Measurements from ENCODE around the gene TBC1D22A.

Gene TBC1D22A

DNA sequence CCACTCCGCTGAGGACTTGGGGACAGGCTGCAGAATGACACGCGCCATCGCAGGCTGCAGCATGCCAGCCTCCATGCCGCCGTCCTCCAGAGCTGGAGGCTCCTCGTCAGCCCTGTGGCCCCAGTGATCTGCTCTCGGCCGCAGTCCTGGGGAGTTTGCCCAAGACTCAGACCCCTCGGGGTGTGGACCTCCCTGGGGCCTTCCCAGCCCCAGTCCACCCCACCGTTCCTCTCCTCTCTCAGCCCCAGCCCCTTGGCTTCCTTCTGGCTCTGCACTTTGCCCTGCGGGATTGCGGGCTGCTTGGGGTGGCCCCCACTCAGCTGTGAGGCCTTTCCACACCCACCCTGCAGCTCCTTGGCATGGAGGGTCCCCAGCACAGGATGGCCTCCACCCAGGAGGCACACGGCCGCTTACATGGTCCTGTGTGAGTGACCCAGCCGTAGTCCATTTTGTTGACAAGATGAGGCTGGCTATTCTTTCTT lies 414.9 kb downstream of the TBC1D22A start:
- no peak for FAIRE-seq

DNA sequence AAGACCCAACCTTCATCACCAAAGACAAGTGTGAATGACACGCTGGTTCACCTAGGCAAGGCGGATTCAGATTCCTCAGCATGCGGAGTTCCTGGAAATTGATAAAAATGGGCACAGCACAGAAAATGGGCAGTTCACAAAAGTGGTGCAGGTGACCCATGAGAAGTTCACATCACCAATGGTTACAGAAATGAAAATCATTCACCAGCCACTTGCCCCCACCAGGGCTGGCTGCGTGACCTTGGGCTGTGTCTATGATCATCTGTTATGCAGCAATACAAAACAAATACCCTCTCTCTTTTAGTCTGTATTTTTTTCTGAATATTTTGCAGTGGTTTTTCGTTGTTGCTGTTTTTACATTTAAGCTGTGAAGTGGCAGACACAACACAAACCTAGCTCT lies 415.9 kb downstream of the TBC1D22A start:
- FAIRE-seq = no peak

DNA sequence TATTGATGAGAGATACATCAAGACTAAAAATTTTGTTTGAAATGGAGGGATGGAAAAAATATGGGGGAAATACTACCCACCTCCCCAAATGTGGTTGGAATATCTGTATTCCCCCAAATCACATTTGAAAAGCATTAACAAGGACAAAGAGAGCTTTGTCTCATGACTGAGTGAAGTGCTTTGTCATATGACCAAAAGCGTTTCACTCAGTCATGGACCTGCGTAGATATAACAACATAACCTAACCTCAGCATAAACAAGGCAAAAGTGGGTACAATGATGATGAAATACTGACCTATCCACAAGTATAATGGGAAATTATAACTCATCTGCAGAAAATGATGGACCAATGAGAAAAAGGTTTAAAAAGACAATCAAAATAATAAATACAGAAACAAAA lies 418.3 kb downstream of the TBC1D22A start:
- FAIRE-seq = no peak

DNA sequence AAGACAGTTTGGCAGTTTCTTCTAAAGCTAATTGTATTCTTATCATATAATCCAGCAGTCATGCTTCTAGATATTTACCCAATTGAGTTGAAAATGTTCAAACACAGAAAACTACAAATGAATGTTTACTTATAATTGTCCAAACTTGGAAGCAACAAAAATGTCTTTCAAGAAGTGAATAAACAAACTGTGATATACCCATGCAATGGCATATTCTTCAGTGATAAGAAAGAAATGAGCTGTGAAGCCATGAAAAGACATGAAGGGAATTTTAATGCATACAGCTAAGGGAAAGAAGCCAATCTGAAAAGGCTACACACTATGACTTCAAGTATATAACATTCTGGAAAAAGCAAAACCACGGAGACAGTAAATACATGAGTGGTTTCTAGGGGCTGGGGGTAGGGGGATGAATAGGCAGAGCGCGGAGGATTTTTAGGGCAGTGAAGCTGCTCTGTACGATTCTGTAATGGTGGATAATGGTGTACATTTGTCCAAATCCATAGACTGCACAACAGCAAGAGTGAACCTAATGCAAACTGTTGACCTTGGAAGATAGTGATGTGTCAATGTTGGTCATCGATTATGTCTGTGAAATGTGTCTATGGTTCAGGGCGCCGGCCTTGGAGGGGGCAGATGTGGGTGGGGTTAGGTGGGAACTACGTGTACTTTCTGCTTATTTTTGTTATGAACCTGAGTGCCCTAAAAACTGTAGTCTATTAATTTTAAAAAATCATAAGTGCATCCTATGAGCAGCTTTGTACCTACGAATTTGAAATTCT lies 424.9 kb downstream of the TBC1D22A start:
- no peak for FAIRE-seq

DNA sequence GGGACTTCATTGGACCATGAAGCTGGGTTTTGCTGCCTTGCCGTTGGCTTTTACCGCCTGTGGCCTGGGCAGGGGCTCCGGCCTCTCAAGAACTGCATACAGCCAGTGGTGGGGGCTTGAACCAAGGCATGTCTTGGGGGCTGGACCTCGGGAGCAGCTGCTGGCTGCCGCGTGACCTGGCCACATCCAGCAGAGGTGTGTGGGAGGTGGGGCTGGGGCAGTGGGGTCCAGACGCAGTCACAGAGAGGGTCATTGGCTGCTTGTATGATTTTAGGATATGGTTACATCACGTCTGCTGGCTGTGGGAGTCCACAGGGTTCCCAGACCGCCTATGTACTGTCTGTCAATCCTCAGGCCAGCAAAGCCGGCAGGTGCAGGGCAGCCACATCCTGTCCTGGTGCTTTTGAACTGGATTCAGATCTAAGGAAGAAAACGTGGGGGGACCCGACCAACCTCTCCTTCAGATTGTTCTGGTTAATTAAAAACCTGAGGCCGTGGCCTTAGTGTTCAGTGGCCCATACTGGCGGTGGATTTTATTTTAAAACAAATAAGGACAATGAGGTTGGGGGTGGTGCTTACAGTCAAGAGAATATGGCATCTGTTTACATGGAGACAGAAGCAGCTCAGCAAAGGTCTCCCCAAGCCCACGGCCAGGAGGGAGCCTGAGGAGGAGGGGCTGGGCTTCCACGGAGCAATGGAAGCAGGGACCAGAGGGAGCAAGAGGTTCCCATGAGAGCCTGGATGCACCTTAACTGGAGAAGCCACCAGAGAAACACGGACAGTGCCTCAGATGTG lies 426.0 kb downstream of the TBC1D22A start:
- FAIRE-seq = no peak

DNA sequence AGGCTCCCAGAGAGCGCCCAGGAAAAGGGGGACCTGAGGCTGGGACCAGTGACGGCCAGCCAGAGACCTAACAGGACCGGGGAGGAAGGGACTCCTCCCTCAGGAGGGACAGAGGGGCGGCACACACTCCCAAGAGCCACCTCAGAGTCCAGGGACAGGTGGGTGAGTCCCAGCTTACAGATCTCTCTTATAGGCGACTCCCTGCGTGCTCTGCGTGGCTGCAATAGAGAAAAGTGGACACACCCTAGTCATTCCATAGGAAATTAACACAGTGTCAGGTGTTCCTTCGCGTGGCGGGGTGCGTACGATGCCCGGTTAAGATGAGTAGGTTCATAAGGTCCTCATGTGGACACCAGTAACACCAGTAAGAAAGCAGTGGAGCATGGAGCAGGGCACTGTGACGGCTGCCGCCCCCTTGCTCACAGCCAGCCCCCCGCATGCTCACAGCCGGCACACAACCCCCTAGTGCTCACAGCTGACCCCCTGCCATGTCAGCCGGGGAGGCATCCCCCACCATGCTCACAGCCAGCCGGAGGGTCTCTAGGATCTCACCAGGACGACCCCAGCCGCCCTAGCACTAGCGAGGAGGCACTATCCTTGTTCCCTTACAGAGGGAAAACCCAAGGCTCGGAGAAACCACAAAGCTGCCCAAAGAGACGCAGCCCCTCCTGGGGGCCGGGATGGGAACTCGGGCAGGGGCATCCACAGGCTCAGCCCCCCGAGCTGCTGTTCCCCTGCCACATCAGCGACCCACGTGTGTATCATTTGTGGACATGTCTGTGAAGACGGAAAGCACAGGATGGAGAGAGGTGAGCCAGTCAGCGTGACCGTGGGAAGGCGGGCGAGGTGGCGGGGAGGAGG lies 426.8 kb downstream of the TBC1D22A start:
- no peak for FAIRE-seq

DNA sequence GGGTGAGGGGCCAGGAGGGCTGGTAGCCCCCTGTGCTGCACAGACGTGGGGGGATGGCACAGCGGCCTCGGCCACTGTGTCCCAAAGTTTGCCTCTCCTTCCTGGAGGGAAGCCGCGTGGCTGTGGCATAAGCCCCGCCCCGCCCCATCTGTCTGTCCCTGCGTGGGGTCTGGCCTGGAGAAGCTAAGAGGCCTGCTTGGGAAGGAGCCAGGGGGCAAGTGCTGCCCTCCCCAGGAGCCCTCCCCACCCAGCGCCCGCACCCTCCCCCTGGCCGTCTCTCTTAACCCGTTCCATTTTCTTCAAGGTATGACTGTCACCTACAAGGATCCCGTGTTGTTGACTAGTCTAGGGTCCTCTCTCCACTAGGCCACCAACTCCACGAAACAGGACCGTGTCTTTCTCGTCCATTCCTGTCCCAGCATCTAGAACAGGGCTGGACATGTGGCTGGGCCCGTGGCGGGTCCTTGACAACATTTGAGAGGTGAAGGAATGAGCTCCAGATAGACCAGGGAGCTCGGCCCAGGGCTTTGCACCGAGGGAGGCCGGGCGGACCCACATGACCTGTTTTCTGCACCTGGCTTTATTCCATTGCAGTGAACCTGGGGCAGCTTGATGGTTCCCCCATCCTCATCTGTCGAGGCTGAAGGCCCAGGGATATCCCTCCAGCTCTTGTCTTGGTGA lies 428.0 kb downstream of the TBC1D22A start:
- FAIRE-seq = no peak

DNA sequence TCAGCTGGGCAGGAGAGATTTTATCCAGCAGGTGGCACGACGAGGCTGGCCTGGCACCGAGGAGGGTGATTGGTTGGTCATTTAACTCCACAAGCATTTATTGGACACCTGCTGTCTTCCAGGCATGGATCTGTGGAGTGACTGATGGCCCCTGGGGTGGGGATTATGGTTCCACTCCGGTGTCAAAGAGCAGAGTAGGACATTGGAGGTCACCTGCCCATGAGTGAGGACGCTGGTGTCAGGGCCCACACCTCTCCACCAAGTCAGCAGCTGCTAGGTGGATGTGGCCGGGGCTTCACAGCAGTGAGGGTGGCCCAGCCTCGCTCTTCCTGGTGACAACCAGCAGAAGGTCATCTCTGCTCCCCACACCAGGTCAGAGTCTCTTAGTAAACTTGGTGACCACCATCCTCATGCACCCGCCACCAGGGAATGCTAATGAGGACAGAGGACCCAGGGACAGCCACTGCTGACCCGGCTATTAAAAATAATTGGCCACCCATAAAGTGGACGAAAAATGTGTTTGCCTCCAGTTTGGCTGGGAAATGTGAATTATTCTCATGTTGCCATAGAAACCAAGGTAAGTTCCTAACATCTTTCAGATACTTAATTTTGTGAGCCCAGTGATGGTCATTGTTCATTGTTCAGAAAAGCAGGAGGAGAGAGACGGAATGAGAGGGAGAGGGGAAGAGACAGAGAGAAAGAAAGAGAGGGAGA lies 428.7 kb downstream of the TBC1D22A start:
- FAIRE-seq = no peak

DNA sequence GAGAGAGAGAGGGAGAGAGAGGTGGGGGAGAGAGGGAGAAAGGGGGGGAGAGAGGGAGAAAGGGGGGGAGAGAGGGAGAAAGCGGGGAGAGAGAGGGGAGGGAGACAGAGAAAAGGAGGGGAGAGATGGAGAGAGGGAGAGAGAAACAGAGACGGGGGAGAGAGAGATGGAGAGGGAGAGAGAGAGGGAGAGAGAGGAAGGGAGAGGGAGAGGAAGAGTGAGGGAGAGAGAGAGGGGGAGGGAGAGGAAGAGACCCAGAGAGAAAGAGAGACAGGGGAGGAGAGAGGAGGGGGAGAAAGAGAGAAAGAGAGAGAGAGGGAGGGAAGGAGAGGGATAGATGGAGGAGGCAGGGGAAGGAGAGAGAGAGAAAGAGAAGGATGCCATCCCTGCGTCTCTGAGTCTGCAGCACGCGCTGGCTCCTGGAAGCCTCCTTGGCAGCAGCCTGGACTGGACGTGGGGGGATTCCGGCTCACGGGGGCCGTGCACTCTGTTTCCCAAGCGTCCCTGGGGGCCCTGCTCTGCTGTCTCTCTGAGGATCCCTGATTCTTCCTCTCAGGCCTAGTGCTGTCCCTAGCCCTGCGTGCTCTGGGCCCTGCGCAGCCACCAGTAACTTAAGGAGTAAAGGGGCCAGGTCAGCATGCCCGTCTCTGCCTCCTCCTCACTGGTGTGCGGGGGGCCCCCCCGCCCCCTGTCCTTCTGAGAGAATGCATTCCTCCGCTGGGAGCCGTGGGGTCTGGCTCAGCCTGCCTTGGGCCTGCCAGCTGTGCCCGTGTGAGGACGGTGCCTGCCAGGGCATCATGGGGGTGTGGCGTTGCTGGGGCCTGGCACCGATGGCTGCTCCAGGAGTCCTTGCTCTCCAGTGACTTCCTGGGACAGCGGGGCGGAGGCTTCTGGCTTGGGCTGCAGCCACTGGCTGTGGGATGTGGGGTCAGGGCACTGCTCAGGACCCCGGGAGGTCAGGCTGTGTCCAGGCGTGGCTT lies 429.5 kb downstream of the TBC1D22A start:
- no peak for FAIRE-seq

DNA sequence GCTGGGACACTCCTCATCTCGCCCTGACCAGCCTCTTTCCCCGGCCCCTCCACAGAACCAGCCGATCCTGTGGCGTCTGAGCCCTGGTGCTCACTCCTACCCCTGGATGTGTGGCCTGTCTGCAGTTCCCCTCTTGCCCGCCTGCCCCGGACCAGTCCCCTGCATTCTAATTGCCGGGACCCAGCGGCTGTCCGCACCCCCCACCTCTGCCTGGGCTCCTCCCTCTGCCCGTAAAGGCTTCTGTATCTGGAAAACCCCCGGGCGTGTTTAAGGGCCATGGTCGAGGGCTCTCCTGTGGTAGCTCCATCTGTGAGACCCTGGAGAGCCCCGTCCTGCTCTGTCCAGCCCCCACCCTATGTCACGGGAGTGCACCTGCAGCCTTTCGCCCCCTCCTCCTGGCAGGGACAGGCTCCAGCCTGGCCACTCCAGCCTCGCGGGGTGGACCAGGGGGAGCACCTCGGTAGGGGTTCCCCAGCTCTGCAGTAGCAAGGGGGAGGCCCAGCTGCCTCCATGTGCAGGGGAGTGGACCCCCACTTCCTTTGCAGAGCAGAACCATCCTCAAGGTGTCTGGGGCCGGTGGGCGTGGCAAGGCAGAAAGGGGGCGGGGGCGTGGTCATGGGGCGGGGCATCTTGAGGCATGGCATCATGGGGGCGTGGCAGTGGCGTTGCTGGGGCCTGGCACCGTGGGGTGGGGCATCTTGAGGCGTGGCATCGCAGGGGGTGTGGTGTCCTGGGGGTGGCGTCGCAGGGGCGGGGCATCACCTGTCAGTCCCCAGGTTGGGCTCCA lies 430.4 kb downstream of the TBC1D22A start:
- FAIRE-seq = no peak

DNA sequence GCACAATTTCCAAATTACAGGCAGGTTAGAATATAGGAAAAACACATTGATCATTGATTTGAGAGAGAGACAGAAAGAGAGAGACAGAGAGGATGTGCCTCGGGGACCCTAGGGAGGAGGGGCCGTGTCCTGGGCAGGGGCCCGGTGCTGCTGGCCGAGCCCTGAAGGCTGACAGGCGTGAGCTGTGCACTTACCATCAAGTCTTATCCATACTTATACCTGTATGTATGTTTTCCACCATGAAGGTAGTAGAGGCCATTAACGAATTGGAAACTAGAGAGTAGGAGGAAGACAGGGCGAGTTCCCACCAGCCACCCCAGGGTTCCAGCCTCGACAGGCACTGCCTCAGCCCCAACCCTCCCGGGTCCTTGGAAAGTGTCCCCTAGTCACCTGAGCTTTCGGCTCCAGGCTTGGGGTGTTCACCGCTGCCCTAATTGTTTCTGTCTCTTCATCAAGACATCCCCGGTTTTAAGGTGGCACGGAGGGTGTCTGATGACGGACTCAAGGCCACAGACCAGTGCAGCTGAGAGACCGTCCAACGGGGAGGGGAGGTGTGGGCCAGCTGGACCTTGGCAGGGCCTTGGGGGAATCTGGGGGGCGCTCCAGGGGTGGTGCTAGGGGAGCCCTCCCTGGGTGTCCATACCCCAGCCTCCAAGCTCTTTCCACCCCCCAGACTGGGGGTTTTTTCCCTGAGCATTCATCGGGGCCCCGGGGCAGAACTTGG lies 431.3 kb downstream of the TBC1D22A start:
- no peak for FAIRE-seq

DNA sequence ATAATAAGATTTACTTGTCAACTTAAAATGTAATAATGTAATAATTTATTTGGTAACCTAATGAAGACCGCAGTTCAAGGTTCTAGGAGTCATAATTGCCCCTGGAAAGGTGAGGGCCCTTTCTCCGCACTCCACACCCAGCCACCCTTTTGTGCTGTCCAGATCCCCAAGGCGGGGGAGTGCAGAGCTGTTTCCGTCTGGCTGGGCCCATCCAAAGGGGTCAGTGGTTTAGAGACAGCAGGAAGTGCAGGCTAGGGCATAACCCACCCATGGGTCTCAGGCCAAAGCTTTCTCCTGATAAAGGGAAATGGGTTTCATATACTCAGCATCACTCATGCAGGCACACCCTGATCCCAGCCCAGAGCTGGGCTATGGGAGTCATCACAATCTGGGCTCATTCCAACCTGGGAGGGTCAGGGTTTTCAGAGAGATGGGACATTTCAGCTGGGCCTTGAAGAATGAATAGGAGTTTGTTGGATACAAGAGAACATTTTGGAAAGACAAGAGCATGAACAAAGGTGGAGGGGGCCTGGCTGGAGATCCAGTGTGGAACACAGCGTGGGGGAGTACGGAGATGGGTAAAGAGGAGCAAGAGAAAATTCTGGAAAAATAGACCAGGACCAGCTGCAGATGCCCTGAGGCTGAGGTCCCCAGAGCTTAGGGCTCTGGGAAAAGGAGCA lies 432.2 kb downstream of the TBC1D22A start:
- no peak for FAIRE-seq

DNA sequence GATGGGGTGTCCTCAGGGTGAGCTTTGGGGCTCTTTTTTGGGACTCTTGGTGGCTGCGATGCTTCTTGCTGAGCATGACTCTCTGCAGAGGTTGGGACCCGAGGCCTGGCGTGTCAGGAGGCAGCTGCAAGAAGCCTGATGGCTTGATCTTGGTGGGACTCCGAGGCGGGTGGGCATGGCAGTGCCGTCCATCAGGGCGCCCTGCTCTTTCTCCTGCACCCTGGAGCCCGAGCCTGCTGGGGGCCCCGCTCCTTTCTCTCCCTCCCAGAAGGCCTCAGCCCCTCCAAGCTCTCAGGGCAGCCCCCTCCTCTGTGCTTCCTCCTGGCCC lies 432.7 kb downstream of the TBC1D22A start:
- FAIRE-seq = no peak

DNA sequence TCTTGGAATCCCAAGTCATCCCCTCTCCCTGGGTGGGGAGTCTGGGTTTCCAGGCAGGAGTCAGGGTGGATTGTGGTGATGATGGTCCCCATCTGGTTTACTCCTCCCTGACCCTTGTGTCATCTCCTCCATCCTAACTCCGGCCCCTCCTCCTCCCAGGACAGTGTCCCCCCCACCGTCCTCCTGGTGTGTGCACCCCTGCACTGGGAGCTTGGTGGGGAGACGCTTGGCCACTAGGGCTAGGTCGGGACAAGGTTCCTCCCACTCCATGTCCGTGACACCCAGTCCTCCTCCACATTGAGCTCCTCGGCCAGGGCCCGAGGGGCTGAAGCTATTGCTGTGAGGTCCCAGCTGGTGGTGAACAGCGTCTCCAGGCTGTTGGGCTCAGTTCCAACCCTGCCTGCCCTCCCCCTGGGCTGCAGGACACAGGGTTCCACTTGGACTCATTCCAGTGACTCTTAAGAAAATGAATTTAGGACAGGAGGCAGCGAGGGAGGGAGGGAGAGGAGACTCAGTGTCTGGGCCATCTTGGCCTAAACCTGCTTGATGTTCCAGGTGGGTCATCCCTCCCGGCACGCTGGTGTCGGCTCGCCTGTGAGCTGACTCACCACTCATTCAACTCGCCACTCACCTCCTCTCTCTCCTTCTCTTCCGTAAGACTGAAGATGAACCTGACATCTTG lies 433.2 kb downstream of the TBC1D22A start:
- FAIRE-seq = no peak

DNA sequence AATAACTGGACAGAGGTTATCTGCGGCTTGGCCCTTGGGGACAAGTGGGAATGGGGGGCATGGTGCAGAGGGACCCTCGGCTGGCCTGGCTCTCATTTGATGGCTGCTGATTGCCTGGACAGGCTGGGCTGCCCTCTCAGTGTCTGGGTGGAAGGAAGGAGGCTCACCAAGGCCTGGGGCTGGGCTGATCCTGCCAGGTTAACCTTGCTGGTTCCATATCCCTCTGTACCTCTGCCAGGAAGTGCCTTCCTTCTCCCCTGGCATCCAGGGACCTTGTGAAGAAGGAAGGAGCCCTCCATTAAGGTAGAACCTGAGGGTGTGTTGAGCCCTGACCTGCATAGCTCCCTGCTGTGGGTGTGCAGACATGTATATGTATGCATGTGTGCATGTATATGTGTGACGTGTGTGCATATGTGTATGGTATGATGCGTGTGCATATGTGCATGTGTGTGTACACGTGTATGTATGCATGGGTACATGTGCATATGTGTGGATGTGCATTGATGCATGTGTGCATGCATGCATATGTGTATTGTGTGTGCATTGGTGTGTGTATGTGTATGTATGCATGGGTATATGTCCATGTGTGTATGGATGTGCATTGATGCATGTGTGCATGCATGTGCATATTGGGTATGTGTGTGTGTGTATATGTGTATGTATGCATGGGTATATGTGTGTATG lies 433.9 kb downstream of the TBC1D22A start:
- no peak for FAIRE-seq

DNA sequence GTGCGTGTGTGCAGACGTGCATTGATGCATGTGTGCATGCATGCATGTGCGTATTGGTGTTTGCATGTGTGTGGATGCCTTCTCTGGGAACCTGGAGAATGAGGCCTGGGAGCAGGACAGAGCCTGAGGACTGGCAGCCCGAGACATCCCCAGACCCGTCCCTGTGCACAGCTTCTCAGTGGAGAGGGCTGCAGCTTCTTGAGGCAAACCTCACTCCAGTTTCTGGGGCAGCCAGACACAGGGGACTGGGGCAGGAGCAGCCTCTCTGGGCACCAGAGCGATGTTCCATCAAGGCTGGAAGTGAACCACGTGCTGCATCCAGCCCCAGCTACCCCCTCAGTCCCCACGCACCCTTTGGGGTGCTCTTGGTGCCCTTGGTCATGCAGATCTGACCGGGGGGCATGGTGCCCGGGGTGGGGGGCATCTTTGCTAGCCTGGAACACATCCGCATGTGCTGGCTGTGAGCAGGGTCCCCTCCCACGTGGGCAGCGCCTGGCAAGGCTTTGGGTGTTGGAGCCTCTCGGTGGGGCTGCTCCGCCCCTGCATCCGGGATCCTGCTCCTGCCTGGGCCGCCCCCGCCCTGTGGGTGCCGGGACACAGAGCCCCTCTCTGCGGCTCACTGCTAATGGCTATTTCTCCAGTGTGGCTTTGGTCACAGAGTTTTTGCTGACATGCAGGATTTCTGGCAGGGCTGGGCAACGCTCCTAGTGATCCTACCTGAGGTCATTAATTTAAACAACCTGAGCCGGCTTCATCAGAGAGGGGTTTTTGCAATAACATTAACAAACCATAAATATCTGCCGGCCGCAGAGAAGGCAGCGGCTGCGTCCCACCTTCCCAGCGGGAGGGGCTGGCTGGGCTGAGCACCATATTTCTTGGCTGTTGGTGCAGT lies 434.7 kb downstream of the TBC1D22A start:
- FAIRE-seq = no peak

Data from A204.1 (cell line).